Adrenal gland (tissue), 12 donors: ENCODE results near the gene SIL1. TPM values are rescaled to one million over a fixed set of nuclear protein-coding genes. Genes with fewer than 3 reads are reported as not detected.
A peak's percentile ranks its signal among the peaks of the same experiment; 100 is the strongest.

Experiments
- DNase-seq, 7 donors: peaks; one replicate each; pipeline ENCODE4 v3.0.0-alpha.2; 2019 to 2020
- H3K27ac ChIP-seq, 5 donors: fragments of 200-600 bp; sonication (generic) in 4 of 5; 1 replicate in 3 of 5; 2 replicates in 2 of 5; pipeline versions ENCODE4 v1.5.1 to v1.8.0; 2016 to 2020; ENCODE audit warnings: mild to moderate bottlenecking in 1 of 5
- H3K27me3 ChIP-seq: fragments of 200-600 bp; 2 replicates; pipeline ENCODE4 v1.8.0; 2021
- H3K36me3 ChIP-seq, 2 donors: fragments of 200-600 bp; replicated peaks in 1 of 2; 1 replicate in 1 of 2; 2 replicates in 1 of 2; pipeline versions ENCODE4 v1.5.1 to v1.8.0; 2018 to 2022
- H3K4me1 ChIP-seq, 2 donors: fragments of 200-600 bp; replicated peaks in 1 of 2; 1 replicate in 1 of 2; 2 replicates in 1 of 2; pipeline versions ENCODE4 v1.5.1 to v1.8.0; 2018 to 2021
- H3K4me3 ChIP-seq, 4 donors: fragments of 200-600 bp; sonication (generic) in 3 of 4; one replicate each; pipeline ENCODE4 v1.5.1; 2016 to 2018
- H3K9me3 ChIP-seq, 3 donors: fragments of 200-600 bp; sonication (generic) in 1 of 3; replicated peaks in 1 of 3; 1 replicate in 2 of 3; 2 replicates in 1 of 3; pipeline versions ENCODE4 v1.5.1 to v1.8.0; 2016 to 2021
- CTCF ChIP-seq, 6 experiments: fragments of 450-650 bp in 4 of 6; fragments of 200-600 bp in 2 of 6; sonication (generic) in 1 of 6; IDR thresholded peaks; 1 replicate in 5 of 6; 2 replicates in 1 of 6; pipeline versions ENCODE4 v1.5.1 to v1.8.0; 2016 to 2021; ENCODE audit warnings: antibody characterized with exemption in 6 of 6, mild to moderate bottlenecking in 2 of 6, moderate library complexity in 1 of 6
- POLR2A ChIP-seq, 2 donors: fragments of 450-650 bp; IDR thresholded peaks; one replicate each; pipeline ENCODE4 v1.6.1; 2017; ENCODE audit warnings: antibody characterized with exemption in 2 of 2, mild to moderate bottlenecking in 2 of 2, moderate library complexity in 1 of 2
- WGBS, 4 donors: extraction: QIAGEN DNeasy Blood & Tissue Kit in 2 of 4; methylation state at CpG; one replicate each; pipeline versions ENCODE4 v1.1.5 to v1.1.7; 2013 to 2017; 5-methylcytosine and 5-hydroxymethylcytosine counted together
- intact Hi-C, 2 donors: fragments of 100-400 bp; cut with DNase I; formaldehyde crosslinking; loops; one replicate each; pipeline versions ENCODE4 v1.14.1 to v1.15.0; 2022 to 2023
- polyA plus RNA-seq, 3 donors: library from polyadenylated mRNA; stranded (reverse); fragments of 200-250 nt in 2 of 3; fragments of 350-450 nt in 1 of 3; fragmentation: Illumina TruSeq in 1 of 3; extraction: RNeasy Lipid Tissue Mini Kit (QIAGEN cat#74804) in 1 of 3; gene quantifications; one replicate each; pipeline ENCODE4 v1.2.3, GENCODE V29; 2013 to 2014
- total RNA-seq, 9 donors: library from RNA; depleted of rRNA in 4 of 9; stranded (reverse); fragments of >200 nt in 4 of 9; fragments of 120-200 nt in 1 of 9; fragmentation: NEBNext Ultra II Directional in 1 of 9; extraction: Animal tissue kit (Norgen Biotek cat#: 25700) in 1 of 9; gene quantifications; one replicate each; pipeline versions ENCODE4 v1.1.0 to v1.2.4, GENCODE V29; 2013 to 2023
- donor health status: healthy with polysubstance abuse.
- donor health status: Bipolar disorder and iron deficiency.
- donor health status: DM: yes; HTN: yes; CAD: no.
- donor health status: DM: no; HTN: no; CAD: no.
- donor health status: DM: no; HTN: no; CAD: no.
- donor health status: DM: yes; HTN: yes; CAD: no.

The SIL1 gene
- total and polyA plus RNA-seq, 12 donors, result 81.9 to 313 (median 142) TPM

- Histone ChIP-seq H3K4me1 (peaks cover 28 to 48% of the 10 kb centered on the region in 2 donors), H3K4me3 (no peak overlapping the region), H3K9me3 (no peaks in the 10 kb centered on the region), H3K36me3 (no peaks in the 10 kb centered on the region), H3K27me3 (no peaks in the 10 kb centered on the region), H3K27ac (peak overlapping the region in 4 of 5 donors; percentile 27 to 53 (median 42))
- WGBS, 4 donors, result 43 to 62% (median 50%) methylated on average over 5 of the region's 5 CpGs
- DNase-seq, result peak in 2 of 7 donors; percentile 16 to 37
- TF ChIP-seq POLR2A (IDR thresholded peaks at IDR 0.05), result no peak
- TF ChIP-seq CTCF (IDR thresholded peaks at IDR 0.05), result no peak
- intact Hi-C loops, result no loop called here
Measured at GRCh38 chr5:138969323-138970002, 228.7 kb downstream of the SIL1 start.

- Histone ChIP-seq H3K27me3 (no peaks in the 10 kb centered on the region), H3K4me1 (peaks cover 32 to 48% of the 10 kb centered on the region in 2 donors), H3K36me3 (no peaks in the 10 kb centered on the region), H3K4me3 (no peak overlapping the region), H3K27ac (peak overlapping the region in 2 of 5 donors; percentile 2 to 16), H3K9me3 (no peaks in the 10 kb centered on the region)
- WGBS, 4 donors, result 81 to 90% (median 88%) methylated on average over 3 to 4 of the region's 4 CpGs
- no peak for DNase-seq
- intact Hi-C loops, result no loop called here
- TF ChIP-seq POLR2A (IDR thresholded peaks at IDR 0.05), result no peak
- no peak for TF ChIP-seq CTCF (IDR thresholded peaks at IDR 0.05)
Measured at GRCh38 chr5:138968601-138969000, 229.6 kb downstream of the SIL1 start.

GRCh38 chr5:138967791-138968448, 230.2 kb downstream of the SIL1 start:
- Histone ChIP-seq H3K27ac (peak overlapping the region in 1 of 5 donors; percentile 20), H3K4me3 (no peak overlapping the region), H3K9me3 (no peaks in the 10 kb centered on the region), H3K4me1 (peaks cover 32 to 51% of the 10 kb centered on the region in 2 donors), H3K27me3 (no peaks in the 10 kb centered on the region), H3K36me3 (no peaks in the 10 kb centered on the region)
- TF ChIP-seq CTCF (IDR thresholded peaks at IDR 0.05) (no peak), POLR2A (IDR thresholded peaks at IDR 0.05) (no peak)
- 81 to 83% (median 82%) methylated on average over 8 to 10 of the region's 10 CpGs for WGBS, 4 donors
- no peak for DNase-seq
- intact Hi-C loops, result no loop called here

- Histone ChIP-seq H3K36me3 (no peaks in the 10 kb centered on the region), H3K4me1 (peaks cover 32 to 51% of the 10 kb centered on the region in 2 donors), H3K4me3 (no peak overlapping the region), H3K27me3 (no peaks in the 10 kb centered on the region), H3K27ac (peak overlapping the region in 1 of 5 donors; percentile 57), H3K9me3 (no peaks in the 10 kb centered on the region)
- no peak for DNase-seq
- TF ChIP-seq POLR2A (IDR thresholded peaks at IDR 0.05), result no peak
- no peak for TF ChIP-seq CTCF (IDR thresholded peaks at IDR 0.05)
- intact Hi-C loops, result no loop called here
- 94 to 98% (median 96%) methylated on average over 7 to 10 of the region's 10 CpGs for WGBS, 4 donors
Measured at GRCh38 chr5:138966236-138966985, 231.8 kb downstream of the SIL1 start.
